Stimulated activated naive B cell treated with anti-CD40 and anti-IgM and Interleukin-4, amounts not matched to agents 10 μg/mL and 1 μg/mL and 100 μg/mL, for 72 hours (primary cell): ENCODE data around the gene TMSB4X.

Experiments used
- ATAC-seq, 2 donors: fragments of 150-1000 bp; cut with Tn5 transposase; replicated peaks; 2 replicates each; pipeline ENCODE4 v1.10.0; 2021; ENCODE audit warnings: moderate library complexity in 1 of 2
- DNase-seq: peaks from one replicate; pipeline ENCODE4 v3.0.0; 2021
- H3K27ac Mint-ChIP-seq: one replicate; pipeline ENCODE4 v1.8.0; 2022; ENCODE audit warnings: mild to moderate bottlenecking, mixed read lengths
- H3K27me3 Mint-ChIP-seq, 2 donors: one replicate each; pipeline ENCODE4 v1.8.0; 2022; ENCODE audit warnings: mixed read lengths in 2 of 2
- H3K36me3 Mint-ChIP-seq, 2 donors: one replicate each; pipeline ENCODE4 v1.8.0; 2022; ENCODE audit warnings: mixed read lengths in 2 of 2, mild to moderate bottlenecking in 1 of 2
- H3K4me1 Mint-ChIP-seq, 2 donors: one replicate each; pipeline ENCODE4 v1.8.0; 2022; ENCODE audit warnings: mixed read lengths in 2 of 2, mild to moderate bottlenecking in 1 of 2
- H3K4me3 Mint-ChIP-seq, 2 donors: one replicate each; pipeline ENCODE4 v1.8.0; 2022; ENCODE audit warnings: mild to moderate bottlenecking in 2 of 2, mixed read lengths in 2 of 2, moderate library complexity in 1 of 2
- H3K9me3 Mint-ChIP-seq, 2 donors: one replicate each; pipeline ENCODE4 v1.8.0; 2022; ENCODE audit warnings: mixed read lengths in 2 of 2, mild to moderate bottlenecking in 1 of 2

The TMSB4X gene

DNA sequence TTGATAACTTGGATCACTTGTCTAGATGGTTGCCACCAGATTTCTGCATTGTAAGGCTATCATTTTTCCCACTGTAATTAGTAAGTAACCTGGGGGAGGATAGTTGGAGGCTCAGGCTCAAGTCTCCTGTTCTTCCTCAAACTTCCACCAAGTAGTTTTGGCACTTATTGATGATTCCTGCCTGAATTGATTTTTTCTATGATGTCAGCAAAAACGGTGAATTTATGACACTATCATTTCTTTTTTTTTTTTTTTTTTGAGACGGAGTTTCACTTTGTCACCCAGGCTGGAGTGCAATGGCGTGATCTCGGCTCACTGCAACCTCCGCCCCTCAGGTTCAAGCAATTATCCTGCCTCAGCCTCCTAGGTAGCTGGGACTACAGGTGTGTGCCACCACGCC is 12.4 kb downstream of the TMSB4X start:
- Mint-ChIP-seq H3K9me3 (peaks cover 0 to 5% of the 10 kb centered on the region in 2 donors), H3K4me1 (peaks cover 27 to 59% of the 10 kb centered on the region in 2 donors), H3K27me3 (peaks cover 0 to 31% of the 10 kb centered on the region in 2 donors), H3K4me3 (no peak overlapping the region), H3K27ac (peak overlapping the region; percentile 21), H3K36me3 (peaks cover 0 to 12% of the 10 kb centered on the region in 2 donors)
- DNase-seq (no peak), ATAC-seq (no peak)

- ATAC-seq (no peak), DNase-seq (no peak)
- H3K27me3 Mint-ChIP-seq, result peaks cover 0 to 28% of the 10 kb centered on the region in 2 donors
- H3K4me1 Mint-ChIP-seq, result peaks cover 27 to 52% of the 10 kb centered on the region in 2 donors
- peaks cover 0 to 12% of the 10 kb centered on the region in 2 donors for H3K36me3 Mint-ChIP-seq
- H3K27ac Mint-ChIP-seq, result no peak overlapping the region
- H3K9me3 Mint-ChIP-seq, result peaks cover 0 to 5% of the 10 kb centered on the region in 2 donors
- no peak overlapping the region for H3K4me3 Mint-ChIP-seq
Measured at GRCh38 chrX:12987900-12988594, 13.1 kb downstream of the TMSB4X start.

GRCh38 chrX:12988797-12989196 is 13.9 kb downstream of the TMSB4X start:
- no peak overlapping the region for H3K4me3 Mint-ChIP-seq
- H3K27me3 Mint-ChIP-seq, result peaks cover 0 to 21% of the 10 kb centered on the region in 2 donors
- DNase-seq, result no peak
- peaks cover 0 to 5% of the 10 kb centered on the region in 2 donors for H3K9me3 Mint-ChIP-seq
- no peak for ATAC-seq
- H3K27ac Mint-ChIP-seq, result no peak overlapping the region
- peaks cover 21 to 45% of the 10 kb centered on the region in 2 donors for H3K4me1 Mint-ChIP-seq
- H3K36me3 Mint-ChIP-seq, result peaks cover 0 to 12% of the 10 kb centered on the region in 2 donors

GRCh38 chrX:12989461-12989860 is 14.6 kb downstream of the TMSB4X start:
- Mint-ChIP-seq H3K4me3 (no peak overlapping the region), H3K36me3 (peaks cover 0 to 12% of the 10 kb centered on the region in 2 donors), H3K27me3 (peaks cover 0 to 20% of the 10 kb centered on the region in 2 donors), H3K9me3 (peaks cover 0 to 5% of the 10 kb centered on the region in 2 donors), H3K4me1 (peaks cover 18 to 38% of the 10 kb centered on the region in 2 donors), H3K27ac (no peak overlapping the region)
- DNase-seq, result no peak
- no peak for ATAC-seq

GRCh38 chrX:12991575-12991974 is 16.7 kb downstream of the TMSB4X start:
- Mint-ChIP-seq H3K4me1 (peaks cover 11 to 22% of the 10 kb centered on the region in 2 donors), H3K36me3 (peaks cover 0 to 7% of the 10 kb centered on the region in 2 donors), H3K27me3 (peaks cover 0 to 20% of the 10 kb centered on the region in 2 donors), H3K9me3 (no peaks in the 10 kb centered on the region), H3K4me3 (no peak overlapping the region), H3K27ac (peak overlapping the region; percentile 52)
- DNase-seq (no peak), ATAC-seq (no peak)

DNA sequence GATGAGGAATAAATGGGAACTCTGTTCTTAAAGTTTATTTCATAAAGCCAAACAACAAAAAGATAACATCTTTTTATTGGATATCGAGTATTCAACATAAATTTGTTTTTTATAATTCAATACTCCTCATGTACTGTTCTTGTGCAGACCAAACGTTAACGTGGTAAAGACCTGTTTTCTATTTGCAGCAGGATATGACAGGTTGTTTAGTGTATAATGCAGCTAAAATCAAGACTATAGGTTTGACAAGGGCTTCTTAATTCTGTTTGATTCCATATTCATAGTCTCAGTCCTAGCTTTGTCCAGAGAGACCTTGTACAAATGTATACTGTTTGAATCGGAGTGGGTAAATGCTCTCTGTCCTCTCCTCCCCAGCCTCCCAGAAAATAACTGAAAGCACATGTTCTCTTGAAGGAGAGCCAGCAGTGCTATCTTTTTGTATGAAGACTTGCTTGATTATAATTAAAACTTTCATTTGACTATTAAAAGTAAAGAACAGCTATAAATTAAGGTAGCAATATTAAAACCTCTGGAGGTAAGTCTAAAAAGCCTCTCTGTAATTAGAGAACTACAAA is 17.7 kb downstream of the TMSB4X start:
- H3K27ac Mint-ChIP-seq, result no peak overlapping the region
- H3K4me3 Mint-ChIP-seq, result no peak overlapping the region
- peaks cover 11 to 17% of the 10 kb centered on the region in 2 donors for H3K4me1 Mint-ChIP-seq
- DNase-seq (no peak), ATAC-seq (no peak)
- peaks cover 0 to 15% of the 10 kb centered on the region in 2 donors for H3K27me3 Mint-ChIP-seq
- H3K36me3 Mint-ChIP-seq, result peaks cover 0 to 3% of the 10 kb centered on the region in 2 donors
- H3K9me3 Mint-ChIP-seq, result no peaks in the 10 kb centered on the region

DNA sequence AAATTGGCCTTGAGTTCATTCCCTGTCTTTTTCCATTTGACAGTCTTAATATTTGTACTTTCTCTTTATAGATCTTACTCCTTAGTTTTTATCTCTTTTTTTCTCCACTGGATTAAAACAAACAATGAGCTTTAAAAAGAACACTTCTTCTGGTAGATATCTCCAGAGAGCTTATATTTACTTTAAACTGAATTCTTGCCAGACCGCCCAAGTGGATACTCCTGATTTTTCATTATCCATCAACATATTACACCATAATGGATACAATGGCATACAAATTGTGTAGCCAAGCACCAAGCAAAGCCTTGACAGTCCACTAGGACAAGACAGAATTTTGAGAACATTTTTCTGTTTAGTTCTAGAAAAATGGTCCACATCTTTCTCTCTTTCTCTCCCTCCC is 18.9 kb downstream of the TMSB4X start:
- Mint-ChIP-seq H3K4me3 (no peak overlapping the region), H3K27me3 (peaks cover 0 to 15% of the 10 kb centered on the region in 2 donors), H3K27ac (no peak overlapping the region), H3K9me3 (no peaks in the 10 kb centered on the region), H3K36me3 (peaks cover 0 to 3% of the 10 kb centered on the region in 2 donors), H3K4me1 (peaks cover 20 to 28% of the 10 kb centered on the region in 2 donors)
- no peak for ATAC-seq
- no peak for DNase-seq

DNA sequence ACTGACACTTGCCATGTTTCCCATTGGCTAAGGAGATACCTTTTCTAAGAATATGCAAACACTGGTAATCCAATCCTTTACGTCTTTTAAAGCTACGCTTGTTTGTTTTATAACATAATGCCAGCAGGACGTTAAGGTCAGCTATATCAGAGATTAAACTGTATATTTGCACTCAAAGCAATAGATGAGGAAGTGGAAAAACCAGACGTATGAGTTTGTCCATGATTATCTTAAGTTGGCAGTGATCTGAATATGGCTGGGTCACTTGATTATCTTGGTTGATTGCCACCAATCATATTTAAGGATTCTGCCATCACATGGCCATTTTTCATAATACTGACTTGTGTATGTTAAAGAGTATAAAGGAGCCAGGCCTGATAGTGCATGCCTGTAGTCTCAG is 19.4 kb downstream of the TMSB4X start:
- no peak for ATAC-seq
- H3K36me3 Mint-ChIP-seq, result peaks cover 0 to 3% of the 10 kb centered on the region in 2 donors
- H3K4me1 Mint-ChIP-seq, result peaks cover 18 to 29% of the 10 kb centered on the region in 2 donors
- H3K9me3 Mint-ChIP-seq, result no peaks in the 10 kb centered on the region
- no peak for DNase-seq
- no peak overlapping the region for H3K4me3 Mint-ChIP-seq
- no peak overlapping the region for H3K27ac Mint-ChIP-seq
- peaks cover 0 to 15% of the 10 kb centered on the region in 2 donors for H3K27me3 Mint-ChIP-seq

DNA sequence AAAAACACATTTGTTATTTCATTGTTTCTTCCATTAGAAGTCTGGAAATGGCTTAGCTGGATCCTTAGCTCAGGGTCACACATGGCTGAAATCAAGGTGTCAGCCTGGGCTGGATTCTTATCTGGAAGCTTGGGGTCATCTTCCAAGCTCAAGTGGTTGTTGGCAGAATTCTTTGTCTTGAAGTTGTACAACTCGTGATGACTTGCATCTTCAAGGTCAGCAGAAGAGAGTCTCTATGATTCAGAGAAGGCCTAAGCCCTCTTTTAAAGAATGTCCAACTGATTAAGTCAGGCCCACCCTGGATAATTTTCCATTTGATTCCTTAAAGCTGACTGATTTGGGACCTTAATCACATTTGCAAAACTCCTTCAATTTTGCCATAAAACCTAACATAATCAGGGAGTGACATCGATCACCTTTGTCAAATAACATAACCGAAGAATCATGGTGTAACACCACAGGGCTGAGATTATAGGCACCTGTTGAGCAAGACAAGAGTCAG is 22.1 kb downstream of the TMSB4X start:
- H3K27ac Mint-ChIP-seq, result no peak overlapping the region
- DNase-seq (no peak), ATAC-seq (no peak)
- no peaks in the 10 kb centered on the region for H3K9me3 Mint-ChIP-seq
- peaks cover 25 to 33% of the 10 kb centered on the region in 2 donors for H3K4me1 Mint-ChIP-seq
- H3K27me3 Mint-ChIP-seq, result peaks cover 0 to 5% of the 10 kb centered on the region in 2 donors
- no peaks in the 10 kb centered on the region for H3K36me3 Mint-ChIP-seq
- no peak overlapping the region for H3K4me3 Mint-ChIP-seq

DNA sequence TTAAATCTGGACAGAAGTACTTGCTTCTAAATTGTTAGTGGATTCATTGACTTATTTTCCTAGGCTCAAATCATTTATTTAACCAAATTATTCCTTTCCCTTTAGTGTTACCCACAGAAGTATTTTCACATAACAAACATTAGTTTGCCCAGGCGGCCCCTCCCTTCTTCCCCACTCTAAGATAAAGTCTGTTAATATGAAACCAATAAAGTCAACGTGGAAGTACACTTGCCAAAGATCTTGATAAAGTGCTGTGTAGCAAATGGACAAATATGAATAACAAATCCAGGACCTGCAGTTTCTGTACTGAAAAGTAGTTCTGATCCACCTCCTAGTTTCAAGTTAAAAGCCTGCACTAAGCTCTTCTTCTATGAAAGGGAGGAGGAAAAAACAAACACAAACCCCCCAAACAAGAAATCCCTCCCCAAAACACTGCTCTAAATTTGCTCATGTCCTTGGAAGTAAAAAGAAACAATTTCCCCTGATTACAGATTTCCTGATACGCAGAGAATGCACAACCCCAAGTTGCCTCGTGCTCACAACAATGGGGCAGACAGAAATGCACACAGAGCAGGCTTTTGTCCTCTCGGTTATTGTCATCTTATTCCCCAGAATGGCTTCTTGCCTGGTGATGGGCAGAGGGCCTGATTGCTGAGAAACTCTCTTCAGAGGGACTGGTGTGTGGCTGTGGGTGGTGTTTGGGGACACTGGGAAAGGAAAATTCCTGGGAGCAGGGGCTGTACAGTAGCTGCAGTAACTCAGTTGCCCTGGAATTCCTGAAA is 23.2 kb downstream of the TMSB4X start:
- H3K27ac Mint-ChIP-seq, result peak overlapping the region; percentile 84
- peak overlapping the region; percentile 26 to 53 for H3K4me3 Mint-ChIP-seq
- peaks cover 0 to 5% of the 10 kb centered on the region in 2 donors for H3K27me3 Mint-ChIP-seq
- H3K4me1 Mint-ChIP-seq, result peaks cover 25 to 33% of the 10 kb centered on the region in 2 donors
- ATAC-seq, result no peak
- no peaks in the 10 kb centered on the region for H3K9me3 Mint-ChIP-seq
- DNase-seq, result no peak
- H3K36me3 Mint-ChIP-seq, result no peaks in the 10 kb centered on the region

DNA sequence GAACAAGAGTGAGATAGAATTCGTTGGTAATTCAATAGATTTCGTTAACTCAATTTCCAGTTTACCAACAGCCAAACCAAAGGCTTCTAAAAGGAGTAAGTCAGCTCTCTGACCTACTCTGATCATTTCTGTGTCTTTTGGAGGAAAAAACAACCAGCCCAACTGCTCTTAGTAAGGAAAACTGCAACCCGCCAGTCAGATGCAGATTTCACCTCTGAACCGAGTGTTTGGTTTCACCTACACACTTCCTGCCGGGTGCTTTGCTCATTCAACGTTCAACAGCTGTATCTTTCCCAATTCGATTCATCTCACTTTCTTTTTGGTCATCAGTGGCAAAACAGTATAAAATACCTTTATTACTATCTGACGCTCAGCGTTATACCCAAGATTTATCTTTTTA is 24.5 kb downstream of the TMSB4X start:
- peak overlapping the region; percentile 51 to 79 for H3K4me3 Mint-ChIP-seq
- no peaks in the 10 kb centered on the region for H3K36me3 Mint-ChIP-seq
- peaks cover 25 to 34% of the 10 kb centered on the region in 2 donors for H3K4me1 Mint-ChIP-seq
- H3K27ac Mint-ChIP-seq, result peak overlapping the region; percentile 88
- ATAC-seq (peak; percentile 65 to 67), DNase-seq (peak; percentile 49)
- H3K27me3 Mint-ChIP-seq, result peaks cover 0 to 5% of the 10 kb centered on the region in 2 donors
- no peaks in the 10 kb centered on the region for H3K9me3 Mint-ChIP-seq

DNA sequence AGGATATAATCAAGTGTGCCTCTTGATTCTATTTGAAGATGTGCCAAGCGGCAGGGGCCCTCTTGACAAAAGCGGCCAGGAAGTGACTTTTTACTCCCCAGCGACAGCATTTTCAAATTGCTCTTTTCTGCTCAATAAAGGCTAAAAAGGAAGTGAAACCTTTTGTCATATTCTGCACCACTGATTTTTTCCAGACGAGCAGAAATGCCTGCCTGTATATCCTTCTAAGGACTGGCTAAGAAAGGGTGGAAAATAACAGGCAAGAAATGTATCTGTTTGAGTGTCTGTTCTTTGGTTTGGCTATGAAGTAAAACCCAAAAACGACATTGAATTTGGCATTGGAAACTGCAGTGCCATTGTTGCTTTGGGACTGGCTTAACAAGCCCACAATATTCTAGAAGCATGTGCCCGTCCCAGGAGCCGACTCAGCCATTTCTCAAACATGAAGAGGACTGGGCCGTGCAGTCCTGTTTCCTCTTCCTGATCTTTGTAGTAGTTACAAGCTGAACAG is 25.4 kb downstream of the TMSB4X start:
- H3K4me3 Mint-ChIP-seq, result peak overlapping the region; percentile 51 to 79
- peaks cover 0 to 5% of the 10 kb centered on the region in 2 donors for H3K27me3 Mint-ChIP-seq
- ATAC-seq (peak; percentile 69 to 74), DNase-seq (peak; percentile 51)
- no peaks in the 10 kb centered on the region for H3K36me3 Mint-ChIP-seq
- no peaks in the 10 kb centered on the region for H3K9me3 Mint-ChIP-seq
- H3K4me1 Mint-ChIP-seq, result peaks cover 32 to 43% of the 10 kb centered on the region in 2 donors
- H3K27ac Mint-ChIP-seq, result peak overlapping the region; percentile 88

DNA sequence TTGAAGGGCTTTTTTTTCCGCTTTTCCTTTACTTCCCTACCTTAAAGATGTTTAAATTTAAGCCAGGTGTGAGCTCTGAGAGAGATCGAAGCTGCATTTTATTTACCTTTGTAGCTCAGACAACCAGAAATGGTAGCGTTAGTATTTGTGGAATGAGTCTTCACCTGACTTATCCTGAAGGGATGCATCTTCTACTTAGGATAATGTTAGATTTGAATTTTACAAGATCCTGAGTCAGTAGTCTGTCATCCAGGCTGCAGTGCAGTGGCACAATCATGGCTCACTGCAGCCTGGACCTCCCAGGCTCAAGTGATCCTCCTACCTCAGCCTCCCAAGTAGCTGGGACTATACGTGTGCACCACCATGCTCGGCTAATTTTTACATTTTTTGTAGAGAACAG is 26.2 kb downstream of the TMSB4X start:
- Mint-ChIP-seq H3K36me3 (no peaks in the 10 kb centered on the region), H3K4me1 (peaks cover 33 to 50% of the 10 kb centered on the region in 2 donors), H3K4me3 (peak overlapping the region in 1 of 2 donors; percentile 22), H3K9me3 (no peaks in the 10 kb centered on the region), H3K27me3 (peaks cover 0 to 1% of the 10 kb centered on the region in 2 donors), H3K27ac (peak overlapping the region; percentile 87)
- no peak for ATAC-seq
- no peak for DNase-seq
